Ovary (tissue), 9 donors: Measurements from ENCODE around the gene LPGAT1. TPM values are rescaled to one million over a fixed set of nuclear protein-coding genes. Genes with fewer than 3 reads are reported as not detected.

ENCODE experiments used
- DNase-seq, 5 donors: peaks; one replicate each; pipeline ENCODE4 v3.0.0-alpha.2; 2019 to 2020
- H3K27ac ChIP-seq, 2 donors: fragments of 200-600 bp; one replicate each; pipeline versions ENCODE4 v1.5.1 to v1.8.0; 2019 to 2022
- H3K27me3 ChIP-seq: fragments of 200-600 bp; one replicate; pipeline ENCODE4 v1.8.0; 2022
- H3K36me3 ChIP-seq: fragments of 200-600 bp; sonication (generic); one replicate; pipeline ENCODE4 v1.5.1; 2019
- H3K4me1 ChIP-seq: one replicate; pipeline ENCODE4 v1.8.1; 2013; ENCODE audit warnings: mild to moderate bottlenecking, moderate library complexity; ENCODE audit not compliant: insufficient read depth
- H3K4me3 ChIP-seq: fragments of 200-600 bp; sonication (generic); one replicate; pipeline ENCODE4 v1.5.1; 2017
- H3K9me3 ChIP-seq, 2 donors: fragments of 200-600 bp in 1 of 2; sonication (generic) in 1 of 2; one replicate each; pipeline versions ENCODE4 v1.5.1 to v1.8.1; 2013 to 2019; ENCODE audit warnings: mild to moderate bottlenecking in 1 of 2, moderate library complexity in 1 of 2
- CTCF ChIP-seq, 3 donors: fragments of 450-650 bp in 2 of 3; fragments of 200-600 bp in 1 of 3; IDR thresholded peaks; one replicate each; pipeline versions ENCODE4 v1.5.1 to v1.8.0; 2016 to 2022; ENCODE audit warnings: antibody characterized with exemption in 3 of 3, mild to moderate bottlenecking in 1 of 3
- EP300 ChIP-seq: sonication (generic); formaldehyde crosslinking; IDR thresholded peaks from one replicate; pipeline ENCODE4 v1.6.1; 2017; ENCODE audit warnings: antibody characterized with exemption
- POLR2A ChIP-seq: fragments of 450-650 bp; IDR thresholded peaks from one replicate; pipeline ENCODE4 v1.6.1; 2017; ENCODE audit warnings: antibody characterized with exemption, mild to moderate bottlenecking, moderate library complexity
- WGBS, 3 donors: extraction: QIAGEN DNeasy Blood & Tissue Kit in 1 of 3; methylation state at CpG; one replicate each; pipeline versions ENCODE4 v1.1.5 to v1.1.7; 2013 to 2017; 5-methylcytosine and 5-hydroxymethylcytosine counted together
- intact Hi-C, 4 donors: fragments of 100-400 bp; cut with DNase I; formaldehyde crosslinking; loops; one replicate each; pipeline versions ENCODE4 v1.11.0 to v1.15.1; 2022 to 2023
- polyA plus RNA-seq, 2 donors: library from polyadenylated mRNA; stranded (reverse); fragments of 200-250 nt in 1 of 2; fragments of 350-450 nt in 1 of 2; fragmentation: Illumina TruSeq in 1 of 2; extraction: RNeasy Lipid Tissue Mini Kit (QIAGEN cat#74804) in 1 of 2; gene quantifications; one replicate each; pipeline ENCODE4 v1.2.3, GENCODE V29; 2013 to 2014
- total RNA-seq, 7 donors: library from RNA; depleted of rRNA in 2 of 7; stranded (reverse); fragments of >200 nt in 2 of 7; fragmentation: NEBNext Ultra II Directional in 3 of 7; extraction: Animal tissue kit (Norgen Biotek cat#: 25700) in 3 of 7; gene quantifications; one replicate each; pipeline versions ENCODE4 v1.1.0 to v1.2.4, GENCODE V29; 2016 to 2023
- donor health status: DM: no; HTN: no; CAD: no; lungs with moderate emphysema.
- donor health status: DM: no; HTN: no; CAD: no.
- donor health status: Bipolar disorder and iron deficiency.
- donor health status: DM: yes; HTN: yes; CAD: no.
- donor health status: DM: no; HTN: no; CAD: no.
- donor health status: DM: yes; HTN: yes; CAD: no.

The LPGAT1 gene
- total and polyA plus RNA-seq, 9 donors, result 6.3 to 32.7 (median 26.1) TPM

GRCh38 chr1:211752317-211752716, 78.2 kb downstream of the LPGAT1 start:
- no peaks in the 10 kb centered on the region for H3K9me3 ChIP-seq
- H3K27me3 ChIP-seq, result no peaks in the 10 kb centered on the region
- intact Hi-C loops, result no loop called here
- H3K4me1 ChIP-seq, result no peaks in the 10 kb centered on the region
- DNase-seq, result no peak
- H3K27ac ChIP-seq, result no peak overlapping the region
- 71 to 89% (median 81%) methylated on average over 4 of the region's 4 CpGs for WGBS, 3 donors
- H3K4me3 ChIP-seq, result no peak overlapping the region
- TF ChIP-seq CTCF (IDR thresholded peaks at IDR 0.05), result no peak
- TF ChIP-seq EP300, result no peak
- TF ChIP-seq POLR2A, result no peak
- H3K36me3 ChIP-seq, result no peaks in the 10 kb centered on the region

- no peaks in the 10 kb centered on the region for H3K4me1 ChIP-seq
- H3K9me3 ChIP-seq, result no peaks in the 10 kb centered on the region
- intact Hi-C loops, result no loop called here
- no peak overlapping the region for H3K4me3 ChIP-seq
- no peaks in the 10 kb centered on the region for H3K36me3 ChIP-seq
- 85 to 86% (median 86%) methylated on average over 3 of the region's 3 CpGs for WGBS, 3 donors
- TF ChIP-seq CTCF (IDR thresholded peaks at IDR 0.05), result no peak
- no peak for TF ChIP-seq EP300
- no peak for TF ChIP-seq POLR2A
- DNase-seq, result no peak
- H3K27ac ChIP-seq, result no peak overlapping the region
- no peaks in the 10 kb centered on the region for H3K27me3 ChIP-seq
Observed at GRCh38 chr1:211751438-211751837, 79.1 kb downstream of the LPGAT1 start.

GRCh38 chr1:211750599-211750998, 80.0 kb downstream of the LPGAT1 start:
- TF ChIP-seq EP300 (no peak), POLR2A (no peak), CTCF (IDR thresholded peaks at IDR 0.05) (no peak)

GRCh38 chr1:211749251-211749650, 81.3 kb downstream of the LPGAT1 start:
- H3K4me3 ChIP-seq, result no peak overlapping the region
- H3K27ac ChIP-seq, result no peak overlapping the region
- TF ChIP-seq CTCF (IDR thresholded peaks at IDR 0.05), result no peak
- no peak for TF ChIP-seq EP300
- TF ChIP-seq POLR2A, result no peak
- intact Hi-C loops, result no loop called here
- WGBS, 3 donors, result 77 to 85% (median 78%) methylated on average over 3 of the region's 3 CpGs
- no peaks in the 10 kb centered on the region for H3K4me1 ChIP-seq
- H3K36me3 ChIP-seq, result no peaks in the 10 kb centered on the region
- no peak for DNase-seq
- no peaks in the 10 kb centered on the region for H3K9me3 ChIP-seq
- no peaks in the 10 kb centered on the region for H3K27me3 ChIP-seq

More at GRCh38 chr1:211750599-211750998, 80.0 kb downstream of the LPGAT1 start:
- no peak overlapping the region for H3K4me3 ChIP-seq
- H3K36me3 ChIP-seq, result no peaks in the 10 kb centered on the region
- intact Hi-C loops, result no loop called here
- no peak for DNase-seq
- no peaks in the 10 kb centered on the region for H3K27me3 ChIP-seq
- H3K9me3 ChIP-seq, result no peaks in the 10 kb centered on the region
- H3K4me1 ChIP-seq, result no peaks in the 10 kb centered on the region
- WGBS, 3 donors, result 15 to 19% (median 15%) methylated on average over 1 of the region's 1 CpG
- no peak overlapping the region for H3K27ac ChIP-seq

GRCh38 chr1:211748810-211749209, 81.8 kb downstream of the LPGAT1 start:
- no peaks in the 10 kb centered on the region for H3K4me1 ChIP-seq
- TF ChIP-seq CTCF (IDR thresholded peaks at IDR 0.05), result no peak
- TF ChIP-seq EP300, result no peak
- TF ChIP-seq POLR2A, result no peak
- no peak for DNase-seq
- no peak overlapping the region for H3K4me3 ChIP-seq
- no peak overlapping the region for H3K27ac ChIP-seq
- H3K9me3 ChIP-seq, result no peaks in the 10 kb centered on the region
- no peaks in the 10 kb centered on the region for H3K27me3 ChIP-seq
- intact Hi-C loops, result no loop called here
- 79 to 95% (median 81%) methylated on average over 3 of the region's 3 CpGs for WGBS, 3 donors
- no peaks in the 10 kb centered on the region for H3K36me3 ChIP-seq
